WTC11 (cell line): ENCODE data around the gene UNC13C. TPM values are rescaled to one million over a fixed set of nuclear protein-coding genes. Genes with fewer than 3 reads are reported as not detected.

Experiments used
- ATAC-seq: fragments of 200-7000 bp; cut with Tn5 transposase; 2 replicates; pipeline ENCODE4 v1.10.0; 2021; ENCODE audit warnings: mild to moderate bottlenecking, moderate library complexity
- CTCF ChIA-PET: fragments of 300-600 bp; sonication (Branson Sonifier 250); formaldehyde crosslinking; loops from one replicate; lab custom pipeline; 2021; ENCODE audit warnings: antibody characterized with exemption; lab: Charles Lee
- POLR2A ChIA-PET: fragments of 350-600 bp; sonication (Branson Sonifier 250); formaldehyde crosslinking; loops from one replicate; lab custom pipeline; 2021; ENCODE audit warnings: antibody characterized with exemption; lab: Charles Lee
- DNase-seq: peaks from one replicate; pipeline ENCODE4 v3.0.0; 2021; ENCODE audit warnings: low spot score
- H3K27ac Mint-ChIP-seq: 2 replicates; pipeline ENCODE4 v1.8.0; 2021; ENCODE audit warnings: mixed read lengths
- H3K27me3 Mint-ChIP-seq: 2 replicates; pipeline ENCODE4 v1.8.0; 2021; ENCODE audit warnings: low read depth, mild to moderate bottlenecking, moderate library complexity, mixed read lengths
- H3K36me3 Mint-ChIP-seq: 2 replicates; pipeline ENCODE4 v1.8.0; 2021; ENCODE audit warnings: mixed read lengths
- H3K4me1 Mint-ChIP-seq: 2 replicates; pipeline ENCODE4 v1.8.0; 2022; ENCODE audit warnings: mixed read lengths
- H3K4me3 Mint-ChIP-seq: 2 replicates; pipeline ENCODE4 v1.8.0; 2021; ENCODE audit warnings: mild to moderate bottlenecking, moderate library complexity, mixed read lengths
- H3K9me3 Mint-ChIP-seq: 2 replicates; pipeline ENCODE4 v1.8.0; 2021; ENCODE audit warnings: mixed read lengths
- AFF4 ChIP-seq: sonication (generic); formaldehyde crosslinking; IDR thresholded peaks from 2 replicates; pipeline ENCODE4 v1.8.1; 2023; ENCODE audit warnings: mild to moderate bottlenecking, missing genetic modification reagents, borderline replicate concordance
- ATF2 ChIP-seq: sonication (generic); formaldehyde crosslinking; IDR thresholded peaks from 2 replicates; pipeline ENCODE4 v1.8.1; 2022; ENCODE audit warnings: low read depth, missing genetic modification reagents, borderline replicate concordance
- CREB1 ChIP-seq: sonication (generic); formaldehyde crosslinking; IDR thresholded peaks from 2 replicates; pipeline ENCODE4 v1.8.0; 2023; ENCODE audit warnings: mild to moderate bottlenecking, missing genetic modification reagents
- ERG ChIP-seq: fragments of 250-450 bp; sonication (Bioruptor Pico); IDR thresholded peaks from 2 replicates; pipeline ENCODE4 v1.8.0; 2021; ENCODE audit warnings: mild to moderate bottlenecking
- ESRRA ChIP-seq: sonication (generic); formaldehyde crosslinking; IDR thresholded peaks from 2 replicates; pipeline ENCODE4 v1.8.1; 2022; ENCODE audit warnings: mild to moderate bottlenecking, missing genetic modification reagents, borderline replicate concordance
- FOXJ3 ChIP-seq: sonication (generic); formaldehyde crosslinking; IDR thresholded peaks from 2 replicates; pipeline ENCODE4 v1.9.0; 2021; ENCODE audit warnings: missing genetic modification reagents, mild to moderate bottlenecking, borderline replicate concordance
- FOXP1 ChIP-seq: sonication (generic); formaldehyde crosslinking; IDR thresholded peaks from 2 replicates; pipeline ENCODE4 v1.8.0; 2022; ENCODE audit warnings: missing genetic modification reagents, mild to moderate bottlenecking, moderate library complexity, borderline replicate concordance
- GABPB1 ChIP-seq: sonication (generic); formaldehyde crosslinking; IDR thresholded peaks from 2 replicates; pipeline ENCODE4 v1.8.1; 2023; ENCODE audit warnings: mild to moderate bottlenecking, missing genetic modification reagents
- IRF1 ChIP-seq: sonication (generic); formaldehyde crosslinking; IDR thresholded peaks from 2 replicates; pipeline ENCODE4 v1.8.0; 2023; ENCODE audit warnings: missing genetic modification reagents
- NFATC4 ChIP-seq: fragments of 250-450 bp; sonication (Bioruptor Pico); IDR thresholded peaks from 2 replicates; pipeline ENCODE4 v1.9.0; 2021; ENCODE audit warnings: mild to moderate bottlenecking
- NR1H2 ChIP-seq: sonication (generic); formaldehyde crosslinking; IDR thresholded peaks from 2 replicates; pipeline ENCODE4 v1.9.0; 2021; ENCODE audit warnings: mild to moderate bottlenecking, moderate library complexity, missing genetic modification reagents
- NR2C2 ChIP-seq: sonication (generic); formaldehyde crosslinking; IDR thresholded peaks from 2 replicates; pipeline ENCODE4 v1.8.0; 2022; ENCODE audit warnings: mild to moderate bottlenecking, missing genetic modification reagents
- NR3C1 ChIP-seq: sonication (generic); formaldehyde crosslinking; conservative IDR thresholded peaks from 2 replicates; pipeline ENCODE4 v1.8.1; 2023; ENCODE audit warnings: low read depth, mild to moderate bottlenecking, missing genetic modification reagents
- OVOL2 ChIP-seq: fragments of 250-450 bp; sonication (Bioruptor Pico); IDR thresholded peaks from 2 replicates; pipeline ENCODE4 v1.9.0; 2021; ENCODE audit warnings: mild to moderate bottlenecking, borderline replicate concordance
- PRRX2 ChIP-seq: fragments of 250-450 bp; sonication (Bioruptor Pico); IDR thresholded peaks from 2 replicates; pipeline ENCODE4 v1.8.0; 2021; ENCODE audit warnings: mild to moderate bottlenecking
- SMAD4 ChIP-seq: sonication (generic); formaldehyde crosslinking; IDR thresholded peaks from 2 replicates; pipeline ENCODE4 v1.8.0; 2022; ENCODE audit warnings: mild to moderate bottlenecking, missing genetic modification reagents
- TEAD4 ChIP-seq: sonication (generic); formaldehyde crosslinking; IDR thresholded peaks from 2 replicates; pipeline ENCODE4 v1.8.0; 2022; ENCODE audit warnings: mild to moderate bottlenecking, missing genetic modification reagents
- ZBTB43 ChIP-seq: sonication (generic); formaldehyde crosslinking; IDR thresholded peaks from 2 replicates; pipeline ENCODE4 v1.8.1; 2023; ENCODE audit warnings: mild to moderate bottlenecking, missing genetic modification reagents
- ZNF121 ChIP-seq: sonication (generic); formaldehyde crosslinking; IDR thresholded peaks from 2 replicates; pipeline ENCODE4 v1.8.0; 2023; ENCODE audit warnings: missing genetic modification reagents
- ZNF671 ChIP-seq: fragments of 250-450 bp; sonication (Bioruptor Pico); IDR thresholded peaks from 2 replicates; pipeline ENCODE4 v1.8.0; 2021; ENCODE audit warnings: mild to moderate bottlenecking
- total RNA-seq: library from RNA; stranded (reverse); gene quantifications from 3 replicates; pipeline ENCODE4 v1.2.3, GENCODE V29; 2021
- TF ChIP-seq, protein P1 (sequence below): sonication (generic); formaldehyde crosslinking; IDR thresholded peaks from 2 replicates; pipeline ENCODE4 v1.8.1; 2022; ENCODE audit warnings: mild to moderate bottlenecking, moderate library complexity, missing genetic modification reagents
- TF ChIP-seq, protein P2 (sequence below): fragments of 250-450 bp; sonication (Bioruptor Pico); IDR thresholded peaks from 2 replicates; pipeline ENCODE4 v2.1.2; 2022; ENCODE audit warnings: mild to moderate bottlenecking, moderate library complexity
- TF ChIP-seq, protein P3 (sequence below): sonication (generic); formaldehyde crosslinking; conservative IDR thresholded peaks from 2 replicates; pipeline ENCODE4 v1.8.1; 2022; ENCODE audit warnings: mild to moderate bottlenecking, missing genetic modification reagents

Gene UNC13C
- total RNA-seq, 1 experiment from 2014 or later: 0.07 TPM

GRCh38 chr15:54277834-54278233 lies 299.6 kb downstream of the UNC13C start (continued):
- TF ChIP-seq AFF4: no peak
- TF ChIP-seq ZNF121 (CRISPR knock-in tag): no peak
- TF ChIP-seq, protein P1, sequence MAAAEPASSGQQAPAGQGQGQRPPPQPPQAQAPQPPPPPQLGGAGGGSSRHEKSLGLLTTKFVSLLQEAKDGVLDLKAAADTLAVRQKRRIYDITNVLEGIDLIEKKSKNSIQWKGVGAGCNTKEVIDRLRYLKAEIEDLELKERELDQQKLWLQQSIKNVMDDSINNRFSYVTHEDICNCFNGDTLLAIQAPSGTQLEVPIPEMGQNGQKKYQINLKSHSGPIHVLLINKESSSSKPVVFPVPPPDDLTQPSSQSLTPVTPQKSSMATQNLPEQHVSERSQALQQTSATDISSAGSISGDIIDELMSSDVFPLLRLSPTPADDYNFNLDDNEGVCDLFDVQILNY: no peak
- TF ChIP-seq CREB1 (CRISPR knock-in tag): no peak
- no peak for TF ChIP-seq NR1H2 (CRISPR knock-in tag)

- TF ChIP-seq NR3C1 (CRISPR knock-in tag): no peak
- no peak for TF ChIP-seq ATF2
- no peak for TF ChIP-seq ERG (CRISPR knock-in tag)
- TF ChIP-seq, protein P2, sequence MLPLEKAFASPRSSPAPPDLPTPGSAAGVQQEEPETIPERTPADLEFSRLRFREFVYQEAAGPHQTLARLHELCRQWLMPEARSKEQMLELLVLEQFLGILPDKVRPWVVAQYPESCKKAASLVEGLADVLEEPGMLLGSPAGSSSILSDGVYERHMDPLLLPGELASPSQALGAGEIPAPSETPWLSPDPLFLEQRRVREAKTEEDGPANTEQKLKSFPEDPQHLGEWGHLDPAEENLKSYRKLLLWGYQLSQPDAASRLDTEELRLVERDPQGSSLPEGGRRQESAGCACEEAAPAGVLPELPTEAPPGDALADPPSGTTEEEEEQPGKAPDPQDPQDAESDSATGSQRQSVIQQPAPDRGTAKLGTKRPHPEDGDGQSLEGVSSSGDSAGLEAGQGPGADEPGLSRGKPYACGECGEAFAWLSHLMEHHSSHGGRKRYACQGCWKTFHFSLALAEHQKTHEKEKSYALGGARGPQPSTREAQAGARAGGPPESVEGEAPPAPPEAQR (CRISPR knock-in tag): no peak
- no peak for TF ChIP-seq ZBTB43 (CRISPR knock-in tag)
- no peak for TF ChIP-seq PRRX2 (CRISPR knock-in tag)
- TF ChIP-seq NR2C2 (CRISPR knock-in tag): no peak
- TF ChIP-seq IRF1 (CRISPR knock-in tag): no peak
- TF ChIP-seq CREB1 (CRISPR knock-in tag): no peak
- TF ChIP-seq ZNF671 (CRISPR knock-in tag): no peak
- no peak for TF ChIP-seq SMAD4
- TF ChIP-seq ESRRA: no peak
- no peak for TF ChIP-seq GABPB1
- TF ChIP-seq, protein P1: no peak
- no peak for TF ChIP-seq NFATC4 (CRISPR knock-in tag)
- TF ChIP-seq FOXP1 (CRISPR knock-in tag): no peak
- TF ChIP-seq, protein P3, sequence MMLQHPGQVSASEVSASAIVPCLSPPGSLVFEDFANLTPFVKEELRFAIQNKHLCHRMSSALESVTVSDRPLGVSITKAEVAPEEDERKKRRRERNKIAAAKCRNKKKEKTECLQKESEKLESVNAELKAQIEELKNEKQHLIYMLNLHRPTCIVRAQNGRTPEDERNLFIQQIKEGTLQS (CRISPR knock-in tag): no peak
- TF ChIP-seq TEAD4 (CRISPR knock-in tag): no peak
- TF ChIP-seq FOXJ3 (CRISPR knock-in tag): no peak
- no peak for TF ChIP-seq OVOL2 (CRISPR knock-in tag)
- ChIA-PET CTCF (no interaction called here), POLR2A (no interaction called here)
- Mint-ChIP-seq H3K9me3 (peaks cover 6% of the 10 kb centered on the region), H3K27ac (no peak overlapping the region), H3K27me3 (no peaks in the 10 kb centered on the region; the same call in 1 of the 2 replicates), H3K4me1 (no peaks in the 10 kb centered on the region), H3K4me3 (no peak overlapping the region), H3K36me3 (no peaks in the 10 kb centered on the region)
- ATAC-seq: no peak
- no peak for DNase-seq
Measured at GRCh38 chr15:54280726-54281125, 302.5 kb downstream of the UNC13C start.
